Right ventricle myocardium superior (tissue), 1 donor: ENCODE data around the gene EFR3B. TPM values are rescaled to one million over a fixed set of nuclear protein-coding genes. Genes with fewer than 3 reads are reported as not detected.
"Not testable (repeated sequence)": the region's sequence is repeated elsewhere in the genome, so short reads cannot be mapped to it uniquely, and the experiment has no call there.

Experiments
- ATAC-seq: fragments of 200-7000 bp; cut with Tn5 transposase; one replicate; pipeline ENCODE4 v1.9.1; 2020; ENCODE audit warnings: mild to moderate bottlenecking; ENCODE audit not compliant: poor library complexity
- DNase-seq: peaks from one replicate; pipeline ENCODE4 v3.0.0-alpha.2; 2020
- intact Hi-C: fragments of 100-400 bp; cut with DNase I; formaldehyde crosslinking; loops from one replicate; pipeline ENCODE4 v1.11.2; 2022
- long read RNA-seq: library from polyadenylated mRNA; unstranded; transcript quantifications from one replicate; pipeline ENCODE4 v2.0.0, GENCODE V29; 2021
- total RNA-seq: library from RNA; stranded (reverse); fragmentation: NEBNext Ultra II Directional; extraction: Animal tissue kit (Norgen Biotek cat#: 25700); gene quantifications from one replicate; pipeline ENCODE4 v1.2.1, GENCODE V29; 2021
- donor health status: DM: no; HTN: yes; CAD: no; lungs with severe emphysema.

Gene EFR3B
- 3.8 TPM for total RNA-seq
- long read RNA-seq: 0 reads

GRCh38 chr2:25041928-25042320 lies at the start of gene EFR3B:
TSS of gene EFR3B (plus strand) at chr2:25042076. CDS start at chr2:25042313, 237 bp downstream.
- ATAC-seq (peak; percentile 99), DNase-seq (peak; percentile 98)
- intact Hi-C loops: loop anchor here (5.0 to 10.0 kb wide), 2 partner anchors 55 to 83 kb away; no protein-coding TSS in a partner anchor

DNA sequence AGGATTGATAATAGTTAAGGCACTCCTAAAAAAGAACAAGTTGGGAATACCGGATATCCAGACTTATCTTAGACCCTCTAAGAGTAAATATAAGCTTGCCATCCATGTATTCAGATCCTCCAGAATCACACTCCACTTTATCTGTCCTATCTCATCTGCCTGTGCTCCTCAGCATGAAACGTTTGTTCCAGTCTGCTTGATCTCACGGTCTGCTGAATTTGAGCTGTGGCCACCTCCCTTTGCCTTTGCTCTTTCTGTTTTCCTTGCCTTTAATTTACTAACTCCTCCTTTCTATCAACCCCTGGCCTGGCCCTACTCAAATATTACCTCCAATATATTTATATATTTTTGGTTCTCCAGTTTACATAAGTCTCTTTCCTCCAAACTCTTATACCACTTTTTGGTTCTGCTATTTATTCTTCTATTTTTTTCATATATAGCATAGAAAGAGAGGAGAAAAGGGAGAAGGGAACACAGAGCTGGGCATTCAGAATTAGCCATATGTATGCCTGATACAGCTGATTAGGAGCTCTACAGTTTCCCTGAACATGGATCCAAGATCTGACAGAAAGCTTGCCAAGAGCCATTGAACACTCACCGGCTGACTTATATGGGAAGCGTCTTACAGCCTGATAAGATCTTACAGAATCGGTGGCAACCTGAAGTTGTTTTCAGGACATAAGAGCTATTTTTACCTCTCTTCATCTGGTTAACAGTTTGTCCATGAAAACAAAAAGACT lies 48.3 kb upstream of the EFR3B start:
- ATAC-seq: peak; percentile 32
- intact Hi-C loops: no loop called here
- no peak for DNase-seq

GRCh38 chr2:24994146-24994724 lies 47.6 kb upstream of the EFR3B start:
- intact Hi-C loops: no loop called here
- ATAC-seq: no peak
- DNase-seq: no peak

DNA sequence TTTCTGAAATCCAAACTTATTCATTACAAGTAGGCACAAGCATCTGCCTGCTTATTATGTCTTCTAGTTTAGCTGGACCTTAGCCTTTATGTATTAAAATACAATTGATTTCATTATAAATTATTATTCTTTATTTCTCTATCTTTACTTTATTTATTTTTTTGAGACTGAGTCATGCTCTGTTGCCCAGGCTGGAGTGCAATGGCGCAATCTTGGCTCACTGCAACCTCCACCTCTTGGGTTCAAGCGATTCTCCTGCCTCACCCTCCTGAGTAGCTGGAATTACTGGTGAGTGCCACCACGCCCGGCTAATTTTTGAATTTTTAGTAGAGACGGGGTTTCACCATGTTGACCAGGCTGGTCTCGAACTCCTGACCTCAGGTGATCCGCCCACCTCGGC lies 42.8 kb upstream of the EFR3B start:
- DNase-seq, ATAC-seq, intact Hi-C loops: not testable (repeated sequence)

- no peak for DNase-seq
- no peak for ATAC-seq
- intact Hi-C loops: no loop called here
Observed at GRCh38 chr2:25000036-25000435, 41.8 kb upstream of the EFR3B start.

DNA sequence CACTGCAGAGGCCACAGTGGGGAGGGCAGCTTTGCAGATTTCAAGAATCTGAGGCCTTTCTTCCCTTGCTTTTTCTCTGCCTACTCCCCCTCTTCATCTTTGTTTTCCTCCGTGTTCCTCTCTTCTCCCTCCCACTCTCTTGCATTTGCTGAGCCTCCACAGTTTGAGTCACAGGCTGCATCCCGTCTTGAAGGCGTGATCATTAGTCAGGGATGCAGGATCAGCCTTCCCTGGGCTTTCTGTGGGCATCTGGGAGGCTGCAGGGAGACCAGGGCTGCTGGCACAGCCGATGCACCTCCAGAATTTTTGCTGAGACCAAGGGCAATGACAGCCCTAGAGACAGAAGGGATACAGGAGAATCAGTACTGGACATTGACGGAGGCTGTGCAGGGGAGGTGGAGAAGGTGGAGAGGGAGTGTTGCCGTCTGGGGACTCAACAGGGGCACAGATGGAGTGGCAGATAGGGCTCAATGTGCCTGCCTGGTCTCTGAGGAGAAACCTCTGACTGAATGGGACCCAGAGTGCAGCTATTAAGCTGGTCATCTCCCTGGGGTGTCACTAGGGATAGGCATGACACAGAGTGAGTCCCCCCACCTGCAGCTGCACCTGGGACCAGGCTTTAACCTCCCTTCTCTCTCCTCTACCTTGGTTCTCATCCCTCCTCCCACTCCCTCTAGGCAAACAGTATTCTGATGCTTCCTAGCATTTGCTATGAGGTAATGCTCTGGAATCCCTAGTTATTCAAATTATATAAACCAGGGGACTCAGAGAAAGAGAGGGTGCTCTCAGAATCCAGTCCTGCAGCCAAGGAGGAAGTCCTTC lies 41.2 kb upstream of the EFR3B start:
- ATAC-seq: no peak
- DNase-seq: no peak
- intact Hi-C loops: no loop called here

DNA sequence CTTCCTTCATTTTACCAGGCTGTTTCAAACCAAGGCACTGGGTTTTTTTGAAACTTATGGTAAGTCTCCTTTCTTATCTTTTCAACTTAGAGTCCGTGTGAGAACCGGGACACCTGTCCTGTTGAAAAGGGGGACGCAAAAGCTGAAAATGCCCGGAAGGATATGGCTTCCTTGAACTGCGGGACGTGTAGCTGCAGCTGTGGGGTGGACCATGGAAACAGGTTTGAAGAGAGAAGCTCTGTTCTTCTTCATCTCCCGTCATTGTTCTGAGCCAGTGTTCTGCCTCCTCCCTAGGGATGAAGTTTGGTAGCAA lies 40.6 kb upstream of the EFR3B start:
- no peak for ATAC-seq
- no peak for DNase-seq
- intact Hi-C loops: no loop called here

- ATAC-seq (no peak), DNase-seq (no peak)
- intact Hi-C loops: no loop called here
Observed at GRCh38 chr2:25002066-25002465, 39.8 kb upstream of the EFR3B start.

DNA sequence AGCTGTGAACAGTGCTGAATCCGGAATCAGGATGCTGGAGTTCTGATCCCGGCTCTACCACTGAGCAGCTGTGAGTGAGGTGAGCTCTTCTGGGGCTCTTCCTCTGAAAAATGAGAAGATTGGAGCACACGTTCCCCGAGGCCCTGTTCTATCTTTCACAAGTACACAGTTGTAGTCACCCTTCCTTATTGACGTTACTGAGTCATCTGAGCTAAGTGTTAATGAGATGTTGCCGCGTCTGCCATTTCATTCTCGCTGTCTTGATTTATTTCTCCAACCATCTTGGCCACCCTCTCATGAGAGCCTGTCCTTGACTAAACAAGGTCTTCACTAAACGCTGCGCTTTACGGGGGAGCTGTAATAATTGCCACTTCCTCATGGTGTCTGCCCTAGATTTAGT lies 31.9 kb upstream of the EFR3B start:
- no peak for DNase-seq
- no peak for ATAC-seq
- intact Hi-C loops: no loop called here

GRCh38 chr2:25011342-25011741 lies 30.5 kb upstream of the EFR3B start:
- DNase-seq, intact Hi-C loops, ATAC-seq: not testable (repeated sequence)

- DNase-seq (no peak), ATAC-seq (no peak)
- intact Hi-C loops: no loop called here
Observed at GRCh38 chr2:25014631-25015030, 27.2 kb upstream of the EFR3B start.

- no peak for ATAC-seq
- intact Hi-C loops: no loop called here
- DNase-seq: no peak
Observed at GRCh38 chr2:25018681-25019080, 23.2 kb upstream of the EFR3B start.

DNA sequence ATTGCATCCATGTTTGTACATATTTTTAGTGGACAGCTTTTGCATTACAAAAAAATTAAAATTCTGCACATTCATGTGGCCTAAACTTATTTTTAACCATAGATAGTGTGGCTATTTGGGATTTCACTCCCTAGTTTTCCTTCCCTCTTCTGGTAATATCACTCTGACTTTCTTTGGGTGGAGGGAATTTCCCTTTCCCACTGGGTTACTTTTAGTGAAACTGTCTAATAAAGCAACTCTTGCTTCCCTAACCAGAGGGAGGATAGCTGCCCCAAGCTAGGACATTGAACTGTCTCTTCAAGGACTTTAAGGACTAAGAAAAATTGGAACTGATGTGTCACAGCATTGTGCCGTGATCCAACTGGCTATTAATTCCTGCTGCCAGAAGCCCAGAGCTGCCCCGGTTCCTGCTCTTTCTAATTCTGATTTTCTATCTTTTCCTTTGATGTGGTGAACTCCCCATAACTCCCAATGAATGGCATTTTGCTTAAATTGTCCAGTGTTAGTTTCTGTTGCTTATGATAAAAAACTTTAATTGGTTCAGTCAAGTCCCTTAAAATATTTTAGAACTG lies 20.0 kb upstream of the EFR3B start:
- no peak for DNase-seq
- intact Hi-C loops: no loop called here
- ATAC-seq: no peak

DNA sequence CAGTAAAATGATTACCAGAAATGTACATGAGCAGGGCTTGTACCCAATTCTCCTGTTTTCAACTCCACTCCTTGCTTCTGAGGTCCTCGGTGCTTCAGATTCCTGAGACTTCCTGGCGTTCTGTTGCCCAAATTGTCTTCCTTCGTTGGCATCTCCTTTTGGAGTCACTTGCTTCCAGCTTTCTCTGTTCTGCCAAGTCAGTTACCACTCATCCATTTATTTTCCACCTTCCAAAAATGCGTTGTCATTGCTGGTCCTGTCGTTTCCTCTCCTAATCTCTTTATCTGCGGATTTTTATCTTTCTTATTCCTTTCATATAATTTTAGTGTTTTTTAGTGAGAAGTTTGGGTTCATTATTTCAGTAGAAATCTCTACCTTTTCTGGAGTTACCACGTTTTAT lies 18.5 kb upstream of the EFR3B start:
- DNase-seq (no peak), ATAC-seq (no peak)
- intact Hi-C loops: no loop called here

- intact Hi-C loops: no loop called here
- ATAC-seq: no peak
Observed at GRCh38 chr2:25025229-25026007, 16.5 kb upstream of the EFR3B start.

GRCh38 chr2:25026008-25026530 lies 15.8 kb upstream of the EFR3B start:
- DNase-seq (no peak), ATAC-seq (no peak)
- intact Hi-C loops: no loop called here

More at GRCh38 chr2:25025229-25026007, 16.5 kb upstream of the EFR3B start:
- no peak for DNase-seq

GRCh38 chr2:25029183-25029554 lies 12.7 kb upstream of the EFR3B start:
- DNase-seq: no peak
- intact Hi-C loops: no loop called here
- ATAC-seq: no peak

DNA sequence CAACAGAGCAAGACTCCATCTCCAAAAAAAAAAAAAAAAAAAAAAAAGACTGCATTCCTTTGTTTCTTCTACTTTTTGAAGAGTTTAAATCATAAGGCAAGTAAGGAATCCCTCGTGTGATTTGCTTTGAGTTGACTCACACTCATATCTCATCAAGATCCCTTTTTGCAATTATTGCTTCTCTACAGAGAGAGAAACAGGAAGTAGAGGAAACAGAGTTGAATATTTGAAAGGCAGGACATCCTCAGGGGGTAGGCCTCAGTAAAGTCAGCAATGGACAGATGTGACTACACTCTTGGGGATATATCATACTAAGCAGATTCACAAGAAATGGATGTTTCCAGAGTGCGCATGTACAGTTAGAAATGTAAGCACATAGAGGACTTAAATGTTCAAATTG lies 11.2 kb upstream of the EFR3B start:
- DNase-seq: no peak
- intact Hi-C loops: no loop called here
- ATAC-seq: no peak

GRCh38 chr2:25032094-25032493 lies 9.8 kb upstream of the EFR3B start:
- no peak for ATAC-seq
- DNase-seq: no peak
- intact Hi-C loops: no loop called here
